ENCODE data around the gene CDHR5. TPM values are rescaled to one million over a fixed set of nuclear protein-coding genes. Genes with fewer than 3 reads are reported as not detected.

CDHR5 gene
- total RNA-seq, 4 donors from 2014 or later: not detected

DNA sequence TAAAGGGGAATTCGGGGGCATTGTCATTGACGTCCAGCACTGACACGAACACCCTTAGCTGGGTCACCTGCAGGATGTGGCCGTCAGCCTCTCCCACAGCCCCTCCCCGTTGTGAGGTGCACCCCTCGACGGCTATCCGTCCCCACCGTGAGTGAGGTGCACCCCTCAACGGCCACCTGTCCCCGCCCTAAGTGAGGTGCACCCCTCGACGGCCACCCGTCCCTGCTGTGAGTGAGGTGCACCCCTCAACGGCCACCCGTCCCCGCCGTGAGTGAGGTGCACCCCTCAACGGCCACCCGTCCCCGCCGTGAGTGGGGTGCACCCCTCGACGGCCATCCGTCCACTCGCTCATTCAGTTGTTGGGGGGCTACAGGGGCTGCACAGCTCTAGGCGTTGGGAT lies 2.9 kb downstream of the CDHR5 start:
- ATAC-seq (ENCODE audit: low FRiP score) (no peak), DNase-seq (ENCODE audit: low spot score) (no peak)
- TF ChIP-seq, protein P1, sequence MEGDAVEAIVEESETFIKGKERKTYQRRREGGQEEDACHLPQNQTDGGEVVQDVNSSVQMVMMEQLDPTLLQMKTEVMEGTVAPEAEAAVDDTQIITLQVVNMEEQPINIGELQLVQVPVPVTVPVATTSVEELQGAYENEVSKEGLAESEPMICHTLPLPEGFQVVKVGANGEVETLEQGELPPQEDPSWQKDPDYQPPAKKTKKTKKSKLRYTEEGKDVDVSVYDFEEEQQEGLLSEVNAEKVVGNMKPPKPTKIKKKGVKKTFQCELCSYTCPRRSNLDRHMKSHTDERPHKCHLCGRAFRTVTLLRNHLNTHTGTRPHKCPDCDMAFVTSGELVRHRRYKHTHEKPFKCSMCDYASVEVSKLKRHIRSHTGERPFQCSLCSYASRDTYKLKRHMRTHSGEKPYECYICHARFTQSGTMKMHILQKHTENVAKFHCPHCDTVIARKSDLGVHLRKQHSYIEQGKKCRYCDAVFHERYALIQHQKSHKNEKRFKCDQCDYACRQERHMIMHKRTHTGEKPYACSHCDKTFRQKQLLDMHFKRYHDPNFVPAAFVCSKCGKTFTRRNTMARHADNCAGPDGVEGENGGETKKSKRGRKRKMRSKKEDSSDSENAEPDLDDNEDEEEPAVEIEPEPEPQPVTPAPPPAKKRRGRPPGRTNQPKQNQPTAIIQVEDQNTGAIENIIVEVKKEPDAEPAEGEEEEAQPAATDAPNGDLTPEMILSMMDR (IDR thresholded peaks at IDR 0.05): no peak

DNA sequence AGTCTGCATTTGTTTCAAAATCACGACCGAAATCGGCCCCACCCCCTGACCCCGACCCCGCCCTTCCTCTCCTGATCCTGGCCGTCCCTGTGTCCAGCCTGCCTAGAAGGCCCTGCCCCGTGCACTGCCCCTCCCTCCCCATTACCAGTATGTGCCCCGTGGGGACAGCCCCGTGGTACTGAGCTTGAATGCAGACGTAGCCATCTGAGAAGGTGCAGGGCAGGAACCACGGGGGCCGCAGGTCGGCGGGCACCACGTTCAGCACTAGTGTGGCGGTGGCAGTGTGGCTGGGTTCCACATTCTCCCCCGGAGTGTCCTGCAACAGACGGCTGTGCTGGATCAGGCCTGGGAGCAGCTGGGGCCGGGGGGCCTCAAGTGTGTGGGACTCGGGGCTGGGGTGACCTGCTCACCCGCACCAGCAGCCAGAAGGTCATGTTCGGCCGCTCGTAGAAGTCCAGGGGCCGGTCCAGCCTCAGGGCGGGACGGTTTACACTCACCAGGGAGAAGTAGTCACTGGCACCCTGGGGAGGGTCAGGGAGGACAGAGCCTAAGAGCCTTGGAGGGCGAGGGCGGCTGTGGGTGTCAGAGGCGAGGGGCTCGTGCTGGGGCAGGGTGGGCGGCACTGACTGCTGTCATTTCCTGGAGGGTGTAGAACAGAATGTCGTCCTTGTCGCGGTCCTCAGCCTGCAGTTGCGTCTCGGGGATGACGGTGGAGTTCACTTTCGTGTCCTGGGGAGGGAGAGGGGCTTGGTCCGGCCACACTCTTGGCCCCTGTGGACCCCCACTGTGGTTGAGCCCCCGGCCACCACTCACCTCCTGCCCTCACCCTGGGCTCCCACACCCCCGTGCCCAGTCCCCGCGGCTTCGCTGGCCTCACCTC lies 3.6 kb downstream of the CDHR5 start:
- DNase-seq (ENCODE audit: low spot score): no peak
- TF ChIP-seq, protein P1 (IDR thresholded peaks at IDR 0.05): no peak
- ATAC-seq (ENCODE audit: low FRiP score): no peak

DNA sequence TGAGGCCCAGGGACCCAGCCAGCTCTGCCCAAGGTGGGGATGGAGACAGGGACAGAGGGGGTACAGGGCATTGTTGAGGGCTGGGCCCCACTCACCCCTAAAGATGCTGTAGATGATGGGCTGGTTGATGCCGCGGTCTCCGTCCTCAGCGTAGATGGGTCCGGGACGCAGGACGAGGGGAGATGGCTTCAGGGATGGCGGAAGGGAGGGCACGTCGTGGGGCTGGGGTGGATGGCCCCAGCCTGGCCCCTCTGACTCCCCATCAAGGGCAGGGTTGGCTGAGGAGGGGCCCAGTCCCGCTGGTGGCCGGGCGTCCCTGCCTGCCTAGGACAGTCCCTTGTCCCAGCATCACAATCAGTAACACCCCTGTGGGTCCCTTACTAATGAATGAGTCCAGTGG lies 4.6 kb downstream of the CDHR5 start:
- ATAC-seq (ENCODE audit: low FRiP score) (no peak), DNase-seq (ENCODE audit: low spot score) (no peak)
- TF ChIP-seq, protein P1 (IDR thresholded peaks at IDR 0.05): no peak

DNA sequence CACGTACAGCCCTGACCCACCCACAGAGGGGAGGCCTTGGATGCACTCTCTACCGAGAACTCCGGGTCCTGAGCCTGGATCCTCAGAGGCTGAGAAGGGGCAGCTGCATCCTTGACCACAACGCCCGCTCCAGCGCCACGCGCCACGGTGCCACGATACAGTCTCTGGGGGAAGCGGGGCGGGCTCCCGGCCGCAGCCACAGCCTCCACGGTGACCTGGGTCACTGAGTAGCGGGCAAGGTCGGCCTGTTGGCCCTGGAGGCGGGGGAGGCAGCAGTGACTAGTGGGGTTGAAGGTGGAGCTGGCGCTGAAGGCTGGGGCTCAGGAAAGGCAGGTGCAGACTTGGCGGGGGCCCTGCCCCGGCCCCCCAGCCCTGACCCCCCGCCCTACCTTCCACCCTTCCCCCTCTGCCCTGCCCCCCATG lies 5.1 kb downstream of the CDHR5 start:
- DNase-seq (ENCODE audit: low spot score): no peak
- no peak for ATAC-seq (ENCODE audit: low FRiP score)
- TF ChIP-seq, protein P1 (IDR thresholded peaks at IDR 0.05): no peak

DNA sequence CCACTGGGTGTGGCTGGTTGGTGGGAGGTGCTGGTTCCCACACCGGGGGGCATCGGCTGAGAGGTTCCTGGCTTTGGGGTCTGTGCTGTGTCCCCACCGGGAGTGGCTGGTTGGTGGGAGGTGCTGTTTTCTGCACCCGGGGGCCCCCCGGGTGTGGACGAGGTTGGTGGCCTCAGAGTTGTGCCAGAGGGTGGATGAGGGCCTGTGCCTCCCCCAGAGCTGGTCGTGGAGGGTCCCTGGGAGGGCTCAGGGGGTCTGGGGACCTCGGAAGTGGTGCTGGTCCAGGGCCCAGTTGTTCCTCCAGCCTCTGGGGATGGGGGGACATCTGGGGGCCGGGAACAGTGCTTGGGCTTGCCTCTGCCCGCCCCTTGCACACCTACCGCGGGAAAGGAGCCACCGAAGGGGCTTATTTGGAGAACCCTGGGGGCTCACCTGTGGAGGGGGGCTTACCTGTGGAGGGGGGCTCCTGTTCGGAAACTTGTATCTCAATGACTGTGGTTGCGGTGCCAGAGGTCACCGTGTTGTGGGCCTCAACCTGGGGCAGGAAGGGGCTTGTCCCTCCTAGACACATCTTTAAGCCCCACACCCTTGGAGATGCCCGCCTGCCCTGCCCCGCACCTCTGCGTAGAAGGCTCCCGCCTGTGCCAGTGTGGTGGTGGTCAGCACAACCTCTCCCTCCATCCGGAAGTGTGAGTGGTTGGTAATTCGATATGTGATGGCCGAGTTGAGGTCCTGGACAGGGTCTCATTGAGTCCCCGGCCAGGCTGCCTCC lies 5.7 kb downstream of the CDHR5 start:
- ATAC-seq (ENCODE audit: low FRiP score): no peak
- TF ChIP-seq, protein P1 (IDR thresholded peaks at IDR 0.05): no peak
- no peak for DNase-seq (ENCODE audit: low spot score)

DNA sequence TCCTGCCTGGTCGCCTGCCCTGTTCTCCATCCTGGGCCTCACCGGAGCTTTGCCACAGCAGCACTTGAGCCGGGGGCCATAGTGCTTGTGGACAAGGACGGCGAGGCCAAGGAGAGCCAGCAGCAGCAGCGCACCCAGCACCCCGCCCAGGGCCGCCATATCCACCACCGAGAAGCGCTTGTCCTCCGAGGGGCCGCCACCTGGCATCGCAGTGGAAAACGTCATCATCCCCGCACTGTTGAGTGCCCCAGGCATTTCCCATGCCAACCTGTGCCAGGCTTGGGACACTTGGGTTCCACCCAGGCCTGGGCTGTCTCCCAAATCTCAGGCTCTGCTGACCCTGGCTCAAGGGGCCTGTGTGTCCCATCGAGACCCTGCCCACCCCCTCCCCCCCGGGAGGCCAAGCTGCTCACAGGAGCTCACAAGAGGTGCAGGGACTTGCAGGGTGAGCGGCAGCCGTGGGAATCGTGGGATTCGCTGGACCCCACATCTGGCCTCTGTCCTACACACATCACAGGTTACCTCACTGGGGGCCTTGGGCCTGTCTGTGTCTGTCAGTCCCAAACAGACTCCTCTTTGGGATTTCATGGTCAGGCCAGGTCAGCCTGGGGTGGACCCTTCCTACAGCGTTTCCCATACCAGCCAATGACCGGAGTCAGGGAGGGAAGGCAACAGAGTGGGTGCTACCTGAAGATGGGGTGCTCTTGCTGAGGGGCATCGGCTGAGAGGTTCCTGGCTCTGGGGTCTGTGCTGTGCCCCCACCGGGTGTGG lies 6.7 kb downstream of the CDHR5 start:
- ATAC-seq (ENCODE audit: low FRiP score) (no peak), DNase-seq (ENCODE audit: low spot score) (no peak)
- TF ChIP-seq, protein P1 (IDR thresholded peaks at IDR 0.05): no peak
